Stimulated activated CD4-positive, alpha-beta T cell treated with anti-CD3 and anti-CD28 coated beads, Interleukin-4, amount 100 ng/mL, for 1 hour (primary cell): ENCODE data around the gene ANTXR2.
"Not testable (repeated sequence)": the region's sequence is repeated elsewhere in the genome, so short reads cannot be mapped to it uniquely, and the experiment has no call there.

Experiments
- DNase-seq: peaks from one replicate; pipeline ENCODE4 v3.0.0-alpha.2; 2020

Gene ANTXR2

DNA sequence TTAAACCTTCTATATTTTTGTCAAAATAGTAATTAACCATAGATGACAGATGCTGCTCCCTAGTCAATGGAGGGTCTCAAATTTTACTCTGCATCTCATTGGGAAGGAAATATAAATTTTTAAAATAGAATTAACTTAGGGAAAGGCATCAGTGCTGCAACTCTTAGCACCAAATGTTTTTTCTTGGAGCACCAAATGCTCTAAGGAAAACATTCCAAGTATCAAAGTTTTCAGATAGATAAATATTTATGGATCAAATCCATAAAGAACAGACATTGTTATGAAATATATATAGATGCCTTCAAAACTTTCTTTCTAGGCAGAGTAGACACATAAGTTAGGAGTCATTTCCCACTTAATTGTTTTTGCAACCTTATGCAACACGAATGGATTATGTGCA lies 168.7 kb downstream of the ANTXR2 start:
- DNase-seq: no peak

DNA sequence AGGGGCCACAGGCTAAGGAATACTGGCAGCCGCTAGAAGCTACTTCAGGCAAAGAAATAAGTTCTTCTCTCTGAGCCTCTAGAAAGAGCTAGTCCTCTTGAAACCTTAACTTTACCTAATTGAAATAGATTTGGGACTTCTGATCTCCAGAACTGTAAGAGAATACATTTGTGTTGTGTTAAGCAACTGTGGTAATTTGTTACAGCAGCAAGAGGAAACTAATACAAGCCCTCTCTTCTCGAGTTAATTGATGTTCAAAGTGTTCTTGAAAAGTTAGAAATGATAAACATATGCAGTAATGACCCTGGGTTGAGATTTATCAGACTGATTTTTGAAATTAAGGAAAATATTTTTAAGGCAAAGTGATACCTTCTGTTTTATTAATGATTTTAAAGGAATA lies 172.8 kb downstream of the ANTXR2 start:
- no peak for DNase-seq

DNA sequence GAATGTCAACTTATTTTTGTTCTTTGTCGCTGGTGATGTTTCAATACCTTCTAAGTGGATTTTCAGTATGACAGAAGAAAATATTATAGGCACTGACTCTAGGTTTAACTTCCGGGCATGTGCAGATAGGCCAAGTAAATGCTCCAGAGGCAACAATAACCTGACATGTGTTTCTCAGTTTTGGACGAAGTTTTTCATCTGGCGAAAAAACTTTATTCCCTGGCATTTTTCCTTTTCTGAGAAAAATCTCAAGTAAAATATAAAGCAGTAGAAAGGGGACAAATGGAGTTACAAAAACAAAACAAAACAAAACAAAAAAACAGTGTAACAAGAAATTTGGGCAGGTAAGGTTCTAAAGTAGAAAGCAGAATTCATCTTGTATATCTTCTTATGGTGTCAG lies 173.5 kb downstream of the ANTXR2 start:
- no peak for DNase-seq

DNA sequence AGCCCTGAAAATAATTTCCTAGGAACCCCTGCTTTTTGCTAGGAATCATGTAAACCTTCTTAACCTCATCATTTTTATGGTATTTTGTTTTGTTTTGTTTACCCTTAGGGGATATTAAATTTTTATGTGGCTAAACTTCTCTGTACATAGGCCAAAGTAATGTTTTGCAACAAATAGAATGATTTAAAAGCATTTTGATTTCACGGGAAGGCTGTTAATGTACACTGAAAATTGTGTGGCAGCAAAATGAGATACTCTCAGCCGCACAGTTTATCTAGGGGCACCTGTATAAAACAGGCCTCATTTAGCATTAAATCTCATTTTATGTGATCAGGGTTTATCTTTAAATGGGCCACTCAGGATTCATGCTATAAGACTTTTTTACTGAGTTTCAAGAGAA lies 175.0 kb downstream of the ANTXR2 start:
- no peak for DNase-seq

DNA sequence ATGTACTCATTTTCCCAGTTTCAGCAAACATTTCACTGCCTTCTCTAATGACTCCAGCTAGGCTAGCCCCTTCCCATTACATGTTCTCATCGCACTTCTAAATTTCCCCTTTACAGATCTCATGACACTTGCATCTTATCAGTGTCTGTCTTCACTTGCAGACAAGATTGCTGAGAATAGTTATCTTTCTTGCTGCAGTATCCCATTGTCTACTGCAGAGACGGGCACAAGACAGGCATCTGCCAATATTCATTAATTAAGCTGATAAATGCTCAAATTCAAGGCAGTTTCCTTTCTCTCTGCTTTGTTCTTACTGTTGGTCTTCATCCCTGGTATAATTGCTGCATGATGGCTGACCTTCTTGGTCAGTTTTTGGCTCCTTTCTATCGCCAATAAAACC lies 175.9 kb downstream of the ANTXR2 start:
- no peak for DNase-seq

DNA sequence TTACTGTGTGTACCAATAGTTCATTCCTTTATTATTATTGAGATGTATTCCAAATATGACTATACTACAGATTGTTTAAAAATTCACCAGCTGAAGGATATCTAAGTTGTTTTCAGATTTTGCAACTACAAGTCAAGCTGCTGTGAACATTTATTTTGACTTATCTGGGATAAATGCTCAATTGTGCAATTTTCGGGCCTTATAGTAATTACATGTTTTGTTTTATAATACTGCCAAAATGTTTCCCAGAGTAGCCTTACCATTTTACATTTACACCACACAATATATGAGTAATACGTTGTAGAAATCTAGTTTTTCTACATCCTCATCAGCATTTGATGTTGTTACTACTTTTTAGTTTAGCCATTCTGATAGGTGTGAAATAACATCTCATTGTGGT lies 179.6 kb downstream of the ANTXR2 start:
- DNase-seq: no peak

DNA sequence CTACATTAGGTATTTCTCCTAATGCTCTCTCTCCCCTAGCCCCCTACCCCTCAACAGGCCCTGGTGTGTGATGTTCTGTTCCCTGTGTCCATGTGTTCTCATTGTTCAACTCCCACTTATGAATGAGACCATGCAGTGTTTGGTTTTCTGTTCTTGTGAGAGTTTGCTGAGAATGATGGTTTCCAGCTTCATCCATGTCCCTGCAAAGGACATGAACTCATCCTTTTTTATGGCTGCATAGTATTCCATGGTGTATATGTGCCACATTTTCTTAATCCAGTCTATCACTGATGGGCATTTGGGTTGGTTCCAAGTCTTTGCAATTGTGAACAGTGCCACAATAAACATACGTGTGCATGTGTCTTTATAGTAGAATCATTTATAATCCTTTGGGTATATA lies 184.0 kb downstream of the ANTXR2 start:
- not testable (repeated sequence) for DNase-seq

DNA sequence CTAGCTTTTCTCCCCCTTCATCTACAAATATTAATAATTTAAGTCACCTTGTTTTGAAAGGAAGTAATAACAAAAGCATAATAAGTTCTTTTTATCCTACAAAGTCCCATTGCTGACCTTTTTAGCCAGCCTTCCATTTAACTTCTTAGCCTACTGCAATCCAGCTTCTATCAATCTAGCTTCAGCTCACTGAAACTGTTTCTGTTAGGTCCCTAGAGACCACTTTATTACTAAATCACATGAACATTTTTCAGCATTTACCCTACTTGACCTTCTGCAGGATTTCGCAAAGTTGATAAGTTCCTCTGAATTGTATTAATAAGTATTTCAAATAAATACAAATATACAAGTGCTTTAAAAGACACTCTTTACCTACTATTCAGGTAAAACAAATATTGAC lies 186.5 kb downstream of the ANTXR2 start:
- DNase-seq: no peak

DNA sequence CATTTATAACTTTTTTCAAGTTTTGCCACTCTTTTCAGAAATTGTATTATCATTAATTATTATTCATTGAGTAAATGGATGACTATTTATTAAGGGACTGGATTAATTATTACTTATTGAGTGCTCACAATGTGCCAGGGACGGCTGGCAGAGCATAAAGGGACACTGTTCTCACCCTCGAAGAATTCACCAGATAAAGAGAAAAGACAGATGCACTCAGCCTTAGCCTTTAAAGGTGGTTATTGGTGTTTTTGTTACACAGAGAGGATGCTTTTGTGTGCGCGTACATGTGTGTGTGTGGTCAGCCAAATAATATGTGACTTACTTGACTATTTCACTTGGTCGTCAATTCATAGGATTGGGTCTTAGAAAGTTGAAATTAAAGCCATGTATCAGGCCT lies 187.0 kb downstream of the ANTXR2 start:
- DNase-seq: no peak

DNA sequence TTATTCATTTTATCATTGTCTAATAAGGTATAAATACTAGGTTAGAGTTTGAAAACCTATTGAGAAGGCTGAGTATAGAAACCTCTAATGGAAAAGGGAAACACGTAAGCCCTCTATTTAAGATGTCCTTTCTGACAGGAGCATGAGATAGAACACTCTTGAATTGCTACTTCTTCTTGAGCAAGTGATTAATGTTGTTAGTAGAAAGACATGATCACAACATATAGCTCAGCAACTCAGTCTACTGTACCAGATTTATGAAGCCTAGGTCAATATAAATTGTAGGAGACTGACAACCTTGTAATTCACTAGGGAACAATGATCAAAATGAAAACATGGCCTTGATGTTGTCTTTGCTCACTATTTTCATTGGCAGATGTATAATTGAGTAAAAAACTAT lies 189.7 kb downstream of the ANTXR2 start:
- no peak for DNase-seq

DNA sequence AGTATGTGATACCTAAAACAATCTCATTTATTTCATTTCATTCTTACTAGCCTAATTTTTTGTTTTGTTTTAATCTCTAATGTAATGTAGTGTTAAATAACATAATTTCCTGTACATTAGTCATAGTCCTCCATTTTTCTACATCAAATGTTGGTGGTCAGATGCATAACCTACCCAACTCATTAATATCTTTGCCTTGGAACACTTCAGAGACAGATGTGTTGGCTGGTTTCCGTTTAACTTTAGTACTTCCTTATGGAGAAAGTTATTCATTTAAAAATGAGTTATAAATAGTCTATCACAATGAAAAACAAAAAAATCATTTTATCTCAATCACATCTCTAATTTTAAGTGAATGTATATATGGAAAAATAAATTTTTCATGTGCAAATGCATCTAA lies 190.2 kb downstream of the ANTXR2 start:
- DNase-seq: no peak

DNA sequence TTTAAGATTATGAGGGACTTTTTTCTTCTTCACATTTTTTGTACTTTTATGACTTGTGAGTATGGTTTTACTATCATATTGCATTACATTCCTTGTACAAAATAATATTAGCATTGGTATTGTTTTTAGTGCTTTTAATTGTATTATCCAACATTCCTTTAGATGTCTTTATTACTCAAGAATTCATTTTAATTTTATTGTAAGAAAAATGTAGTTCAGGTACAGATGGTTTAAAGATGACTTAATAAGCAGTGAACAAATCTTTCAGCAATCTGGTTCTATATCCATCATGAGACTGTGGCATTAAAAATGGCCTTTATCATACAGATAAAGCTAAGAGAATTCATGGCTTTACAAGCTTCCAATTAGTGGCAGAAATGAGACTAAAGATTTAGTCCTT lies 191.6 kb downstream of the ANTXR2 start:
- DNase-seq: no peak

DNA sequence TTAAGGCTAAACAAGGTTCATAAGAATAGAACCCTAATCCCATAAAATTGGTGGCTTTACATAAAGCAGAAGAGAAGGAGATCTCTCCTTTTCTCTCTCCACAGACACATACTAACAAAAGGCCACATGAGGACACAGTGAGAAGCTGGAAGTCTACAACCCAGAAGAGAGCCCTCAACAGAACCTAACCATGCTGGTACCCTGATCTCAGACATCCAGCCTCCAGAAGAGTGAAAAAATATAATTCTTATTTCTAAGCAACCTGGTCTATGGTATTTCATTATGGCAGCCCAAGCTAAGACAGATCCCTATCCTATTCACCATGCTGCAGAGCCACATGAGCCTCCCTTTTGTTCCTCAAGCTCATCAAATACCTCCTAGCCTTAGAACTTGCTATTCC lies 195.5 kb downstream of the ANTXR2 start:
- no peak for DNase-seq

DNA sequence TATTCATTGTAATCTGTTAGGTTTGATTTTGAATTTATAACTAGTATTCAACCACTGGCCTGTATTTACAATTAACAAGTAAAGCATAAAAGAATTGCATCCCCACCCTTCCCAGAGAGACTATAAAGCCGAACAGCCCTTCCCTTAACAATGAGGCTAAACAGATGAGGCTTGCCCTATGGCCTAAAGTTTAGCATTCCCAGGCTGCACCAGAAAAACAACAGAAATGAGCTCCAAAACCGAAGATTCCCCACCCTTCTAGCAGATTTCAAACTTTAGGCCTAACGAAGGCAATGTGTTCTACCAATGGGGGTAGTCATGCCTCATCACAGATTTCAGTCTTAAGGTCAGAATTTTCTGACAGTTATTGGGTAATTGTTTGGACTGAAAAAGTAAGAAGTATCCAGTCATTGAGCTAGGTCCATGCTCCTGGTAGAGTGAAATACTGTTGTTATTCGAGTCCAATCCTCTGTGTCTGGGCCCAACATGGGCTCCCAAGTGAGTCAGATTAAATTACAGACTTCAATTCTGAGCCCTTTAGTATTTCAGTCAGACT lies 197.6 kb downstream of the ANTXR2 start:
- no peak for DNase-seq

DNA sequence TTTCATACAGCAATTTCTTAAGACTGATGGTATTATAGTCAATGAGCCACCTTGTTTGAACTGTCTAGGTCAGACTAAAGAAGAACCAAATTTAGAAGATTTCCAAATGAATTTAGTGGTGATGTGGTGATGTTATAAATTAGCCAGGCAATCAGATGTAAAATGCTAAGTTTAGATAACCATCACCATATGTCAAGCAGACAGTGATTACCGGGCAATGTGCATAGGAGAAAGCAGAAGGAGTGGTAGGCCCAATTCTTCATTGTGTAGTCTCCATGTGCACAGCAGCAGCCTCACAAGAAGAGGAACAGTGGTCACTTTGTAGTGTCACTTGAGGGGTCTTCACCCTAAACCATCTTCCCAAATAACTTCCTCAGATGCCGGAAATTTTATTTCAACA lies 198.8 kb downstream of the ANTXR2 start:
- DNase-seq: no peak

DNA sequence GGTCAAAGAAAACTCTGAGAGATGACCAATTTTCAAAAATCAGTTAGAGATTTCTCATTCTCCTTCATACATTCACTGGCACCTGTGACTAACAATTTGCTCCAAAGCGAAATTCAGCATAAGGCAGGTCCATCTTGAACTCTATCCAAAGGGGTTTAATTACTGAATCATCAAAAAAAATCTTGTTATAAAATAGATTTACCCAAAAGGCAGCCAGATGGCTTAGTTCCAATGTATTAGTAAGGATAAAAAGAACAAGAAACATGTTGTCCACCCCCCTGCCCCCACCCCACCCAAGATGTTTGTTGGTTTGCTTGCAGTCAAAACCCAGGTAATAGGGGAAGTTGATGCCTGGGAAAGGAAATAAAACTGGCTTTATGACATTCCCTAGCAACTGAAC lies 200.3 kb downstream of the ANTXR2 start:
- no peak for DNase-seq

DNA sequence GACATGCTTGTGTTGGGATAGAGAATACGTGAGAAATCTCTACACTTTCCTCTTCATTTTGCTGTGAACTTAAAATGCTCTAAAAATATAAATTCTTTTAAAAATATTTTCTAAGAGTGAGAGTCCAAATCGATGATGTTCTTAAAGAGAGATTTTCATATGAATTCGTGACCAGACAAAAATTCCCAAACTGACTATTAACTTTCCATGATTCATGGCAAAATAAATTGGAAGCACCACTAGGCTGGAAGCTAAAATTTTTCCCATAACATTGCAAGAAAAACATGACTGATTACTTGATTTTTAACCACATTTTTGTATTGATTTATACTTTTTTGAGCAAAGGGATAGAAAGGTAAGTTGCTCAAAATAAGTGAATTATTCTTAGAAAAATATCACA lies 201.1 kb downstream of the ANTXR2 start:
- no peak for DNase-seq

DNA sequence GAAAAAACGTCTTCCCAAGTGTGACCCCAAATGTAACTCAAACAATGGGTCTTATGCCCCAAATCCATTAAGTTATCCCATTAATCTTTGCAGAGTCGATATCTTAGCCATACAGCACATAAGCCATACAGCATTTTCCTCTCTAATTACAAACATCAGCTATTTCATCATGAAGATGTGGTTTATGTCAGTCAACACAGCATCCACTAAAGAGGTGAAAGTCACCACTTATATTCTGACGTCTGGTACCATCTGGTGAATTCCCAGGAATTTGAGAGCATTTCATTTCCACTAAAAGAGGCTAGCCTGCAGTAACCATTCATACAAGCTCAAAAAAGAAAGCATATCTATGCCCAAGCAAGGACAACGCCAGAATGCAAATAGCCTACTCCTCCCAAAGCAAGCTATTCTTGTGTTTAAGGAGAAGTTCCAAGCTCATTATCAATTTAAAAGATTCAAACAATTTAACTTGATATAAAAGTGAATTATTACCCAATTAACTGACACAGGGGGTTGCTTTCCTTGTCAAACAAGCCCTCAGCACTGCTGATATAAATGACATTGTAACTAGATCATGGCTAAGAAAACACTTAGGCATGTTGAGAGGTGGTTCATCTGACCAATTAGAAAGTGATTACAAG lies 203.3 kb downstream of the ANTXR2 start:
- DNase-seq: no peak

DNA sequence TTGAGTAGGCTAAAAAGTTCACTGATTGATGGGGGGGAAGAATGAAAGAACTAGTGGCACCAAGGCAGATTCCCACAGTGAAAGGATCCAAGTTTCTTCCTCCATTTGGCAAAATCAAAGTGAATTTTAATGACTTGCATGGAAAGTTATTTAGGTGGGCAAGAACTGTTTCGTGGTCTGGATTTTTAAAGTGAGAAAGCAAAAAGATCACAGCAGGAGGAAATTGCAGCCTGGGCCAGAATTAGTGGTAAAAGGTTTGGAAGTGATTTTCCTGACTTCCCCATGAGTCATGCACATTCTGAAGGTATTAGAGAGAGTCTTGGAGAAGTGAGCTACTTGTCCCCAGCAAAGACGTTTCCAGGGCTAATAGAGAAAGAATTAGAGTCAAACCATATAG lies 207.8 kb downstream of the ANTXR2 start:
- DNase-seq: no peak

DNA sequence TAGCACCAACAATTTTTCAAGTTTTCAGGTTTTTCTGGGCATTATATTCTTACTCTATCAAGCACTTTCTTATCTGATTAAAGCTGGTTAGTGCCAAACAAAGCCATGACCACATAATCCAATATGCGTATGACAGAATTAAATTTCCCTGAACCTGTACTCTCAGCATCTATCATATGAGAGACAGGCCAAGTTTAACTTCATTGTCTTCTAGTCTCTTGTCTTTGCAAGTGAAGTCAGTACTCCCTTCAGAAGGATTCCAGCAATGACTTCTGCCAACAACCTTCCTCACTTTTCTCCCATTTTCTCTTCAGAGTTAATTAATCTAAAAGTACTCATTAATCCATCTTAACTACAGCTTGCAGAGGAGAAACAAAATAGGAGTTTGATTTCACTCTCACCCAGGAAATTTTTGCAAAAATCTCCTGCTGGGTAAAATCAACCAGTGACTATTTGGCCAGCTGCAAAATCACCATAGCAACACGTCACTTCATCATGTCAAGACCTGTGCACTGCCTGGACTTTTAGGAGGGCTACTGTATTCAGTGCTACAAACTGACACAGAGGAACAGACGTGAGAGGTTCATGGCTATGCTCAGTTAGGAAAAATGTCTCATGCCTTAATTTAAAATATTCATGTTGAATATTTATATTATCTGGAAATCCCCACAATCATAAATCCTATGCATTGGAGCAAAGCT lies 208.4 kb downstream of the ANTXR2 start:
- DNase-seq: no peak

DNA sequence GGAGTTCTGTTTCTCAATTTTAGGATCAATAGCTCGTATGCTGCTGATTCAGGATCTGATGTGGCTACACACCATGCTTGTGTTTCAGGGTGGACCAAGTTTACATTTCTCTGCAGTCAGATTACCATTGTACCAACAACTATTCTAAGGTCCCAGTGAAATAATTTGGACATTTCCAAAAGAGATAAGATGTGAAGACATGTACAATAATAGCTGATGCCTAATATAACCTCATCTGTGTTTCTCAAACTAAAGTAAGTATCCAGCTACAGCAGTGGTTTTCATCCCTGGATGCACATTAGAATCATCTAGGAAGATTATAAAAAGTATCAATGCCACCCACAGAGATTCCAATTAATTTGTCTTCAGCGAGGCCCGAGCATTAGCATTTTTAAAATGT lies 209.7 kb downstream of the ANTXR2 start:
- no peak for DNase-seq

DNA sequence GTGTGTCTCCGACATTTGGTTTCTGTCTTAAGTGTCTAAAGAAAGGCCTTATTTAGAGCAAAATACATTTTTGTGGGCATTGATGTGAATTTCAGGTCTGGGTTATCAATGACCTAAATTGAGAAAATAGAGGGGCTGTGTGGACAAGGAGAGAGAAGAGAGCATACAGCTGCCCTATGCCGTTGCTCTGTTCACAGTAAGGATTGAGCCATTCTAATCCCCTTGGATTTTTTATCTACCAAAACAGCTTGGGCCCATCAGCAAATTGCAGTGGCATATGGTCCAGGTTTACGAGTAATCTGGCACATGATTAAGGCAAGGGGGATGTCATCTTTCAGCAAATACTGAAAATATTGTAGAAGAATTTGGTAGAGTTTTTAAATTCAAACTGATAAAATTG lies 210.2 kb downstream of the ANTXR2 start:
- no peak for DNase-seq

DNA sequence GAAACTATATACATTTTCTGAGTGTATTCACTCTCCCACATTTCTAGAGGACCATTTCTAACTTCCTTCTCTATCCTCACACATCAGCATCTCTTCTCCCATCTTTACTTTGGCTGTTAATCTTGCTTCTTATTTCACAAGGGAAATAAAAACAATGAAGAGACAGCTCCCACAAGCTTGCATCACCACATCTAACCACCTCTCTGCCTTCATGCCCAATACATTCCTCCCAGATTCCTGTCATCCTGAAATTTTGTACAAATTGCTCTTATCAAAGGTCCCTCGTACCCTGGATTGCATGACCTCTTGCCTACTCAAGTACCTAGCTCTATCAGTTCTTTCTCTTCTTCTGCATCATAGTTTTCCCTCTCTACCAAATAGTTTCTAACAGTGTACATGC lies 215.2 kb downstream of the ANTXR2 start:
- DNase-seq: no peak

DNA sequence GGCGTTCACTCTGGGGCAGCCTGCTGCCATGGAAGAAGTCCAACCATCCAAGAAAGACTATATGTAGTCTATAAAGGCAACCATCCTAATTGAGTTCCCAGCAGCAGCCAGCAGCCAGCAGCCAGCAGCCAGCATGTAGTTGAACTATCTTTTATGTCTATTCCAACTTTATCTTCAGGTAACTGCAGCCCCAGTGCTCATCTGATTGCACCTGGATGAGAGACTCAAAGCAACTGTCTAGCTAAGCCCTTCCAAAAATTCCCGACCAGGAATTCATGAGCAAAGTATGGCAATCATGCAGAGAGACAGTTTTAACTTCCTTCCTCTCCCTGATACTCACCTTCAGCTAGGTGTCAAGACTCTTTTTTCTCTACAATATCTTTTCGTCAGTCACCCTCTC lies 216.8 kb downstream of the ANTXR2 start:
- DNase-seq: no peak
